DOHH2 (cell line): ENCODE measurements around the gene KIAA1328.

Experiments used
- CTCF ChIP-seq: fragments of 200-600 bp; sonication (generic); IDR thresholded peaks from one replicate; pipeline ENCODE4 v1.5.1; 2014; ENCODE audit warnings: antibody characterized with exemption, mild to moderate bottlenecking, low read depth, low read length; ENCODE audit not compliant: poor library complexity, severe bottlenecking
- EZH2phosphoT487 ChIP-seq: fragments of 200-600 bp; sonication (generic); IDR thresholded peaks from 2 replicates; pipeline ENCODE4 v1.6.1; 2017; ENCODE audit warnings: borderline replicate concordance, mild to moderate bottlenecking, antibody characterized with exemption, low read length, moderate library complexity, mixed read lengths

GRCh38 chr18:37253394-37254235, 424.7 kb downstream of the KIAA1328 start:
- no peak for TF ChIP-seq CTCF
- no peak for TF ChIP-seq EZH2phosphoT487
